GM19455 (cell line): ENCODE measurements around the gene PTGDR2.

ENCODE experiments used
- ATAC-seq: cut with Tn5 transposase; IDR thresholded peaks from one replicate; pipeline ENCODE4 v1.9.1; 2021; ENCODE audit not compliant: unreplicated experiment

The PTGDR2 gene

GRCh38 chr11:60858731-60859464 is 3.1 kb upstream of the PTGDR2 start:
- no peak for ATAC-seq

- ATAC-seq = no peak
Measured at GRCh38 chr11:60858236-60858635, 2.5 kb upstream of the PTGDR2 start.

GRCh38 chr11:60857378-60858232 is 1.9 kb upstream of the PTGDR2 start:
- no peak for ATAC-seq

- ATAC-seq = no peak
Measured at GRCh38 chr11:60854847-60855725, 664 bp downstream of the PTGDR2 start.

GRCh38 chr11:60854140-60854846 is 1.5 kb downstream of the PTGDR2 start:
- no peak for ATAC-seq

- no peak for ATAC-seq
Measured at GRCh38 chr11:60852982-60853950, 2.5 kb downstream of the PTGDR2 start.

- ATAC-seq = no peak
Measured at GRCh38 chr11:60852117-60852981, 3.4 kb downstream of the PTGDR2 start.

- no peak for ATAC-seq
Measured at GRCh38 chr11:60851327-60852104, 4.2 kb downstream of the PTGDR2 start.

- ATAC-seq = no peak
Measured at GRCh38 chr11:60849641-60850520, 5.9 kb downstream of the PTGDR2 start.

- no peak for ATAC-seq
Measured at GRCh38 chr11:60848714-60849151, 7.0 kb downstream of the PTGDR2 start.

- ATAC-seq = no peak
Measured at GRCh38 chr11:60847896-60848295, 7.9 kb downstream of the PTGDR2 start.

- no peak for ATAC-seq
Measured at GRCh38 chr11:60847281-60847680, 8.5 kb downstream of the PTGDR2 start.

GRCh38 chr11:60845338-60845737 is 10.4 kb downstream of the PTGDR2 start:
- ATAC-seq = no peak

- no peak for ATAC-seq
Measured at GRCh38 chr11:60844870-60845221, 10.9 kb downstream of the PTGDR2 start.

- no peak for ATAC-seq
Measured at GRCh38 chr11:60844045-60844869, 11.5 kb downstream of the PTGDR2 start.
